Measurements from ENCODE around the gene COL4A2.

DNA sequence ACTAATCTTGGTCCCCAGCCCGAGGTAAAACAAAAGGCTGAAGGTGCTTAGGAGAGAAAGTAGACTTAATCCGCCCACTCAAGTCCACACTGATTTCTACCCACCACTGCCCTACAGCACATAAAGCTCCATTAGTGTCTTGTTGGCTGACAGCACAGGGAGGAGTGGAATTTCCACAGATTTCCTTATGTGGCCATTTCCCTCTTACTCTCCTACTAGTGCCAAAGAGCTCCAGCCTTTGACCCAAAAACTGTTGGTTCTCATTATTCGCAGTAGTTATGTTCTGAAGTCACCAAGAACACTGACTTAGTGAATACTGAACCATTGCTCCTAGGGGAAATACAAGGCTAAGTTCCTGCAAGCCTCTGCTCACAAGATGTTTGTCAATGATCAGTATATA, 193.3 kb downstream of the COL4A2 start:
- TF ChIP-seq, protein P1, sequence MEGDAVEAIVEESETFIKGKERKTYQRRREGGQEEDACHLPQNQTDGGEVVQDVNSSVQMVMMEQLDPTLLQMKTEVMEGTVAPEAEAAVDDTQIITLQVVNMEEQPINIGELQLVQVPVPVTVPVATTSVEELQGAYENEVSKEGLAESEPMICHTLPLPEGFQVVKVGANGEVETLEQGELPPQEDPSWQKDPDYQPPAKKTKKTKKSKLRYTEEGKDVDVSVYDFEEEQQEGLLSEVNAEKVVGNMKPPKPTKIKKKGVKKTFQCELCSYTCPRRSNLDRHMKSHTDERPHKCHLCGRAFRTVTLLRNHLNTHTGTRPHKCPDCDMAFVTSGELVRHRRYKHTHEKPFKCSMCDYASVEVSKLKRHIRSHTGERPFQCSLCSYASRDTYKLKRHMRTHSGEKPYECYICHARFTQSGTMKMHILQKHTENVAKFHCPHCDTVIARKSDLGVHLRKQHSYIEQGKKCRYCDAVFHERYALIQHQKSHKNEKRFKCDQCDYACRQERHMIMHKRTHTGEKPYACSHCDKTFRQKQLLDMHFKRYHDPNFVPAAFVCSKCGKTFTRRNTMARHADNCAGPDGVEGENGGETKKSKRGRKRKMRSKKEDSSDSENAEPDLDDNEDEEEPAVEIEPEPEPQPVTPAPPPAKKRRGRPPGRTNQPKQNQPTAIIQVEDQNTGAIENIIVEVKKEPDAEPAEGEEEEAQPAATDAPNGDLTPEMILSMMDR (IDR thresholded peaks at IDR 0.05; ENCODE audit: insufficient read depth, low read depth, low read length), result no peak
- TF ChIP-seq EZH2 (IDR thresholded peaks at IDR 0.05; ENCODE audit: insufficient read depth, low read length), result no peak

All from astrocyte (in vitro differentiated cells and primary cell).